Measurements from ENCODE around the gene LMCD1. TPM values are rescaled to one million over a fixed set of nuclear protein-coding genes. Genes with fewer than 3 reads are reported as not detected.

Gene LMCD1
- total and polyA plus RNA-seq, 2 donors (not counting 1 experiment from before 2014, with no cell fraction given): 1.4 to 4.9 TPM

DNA sequence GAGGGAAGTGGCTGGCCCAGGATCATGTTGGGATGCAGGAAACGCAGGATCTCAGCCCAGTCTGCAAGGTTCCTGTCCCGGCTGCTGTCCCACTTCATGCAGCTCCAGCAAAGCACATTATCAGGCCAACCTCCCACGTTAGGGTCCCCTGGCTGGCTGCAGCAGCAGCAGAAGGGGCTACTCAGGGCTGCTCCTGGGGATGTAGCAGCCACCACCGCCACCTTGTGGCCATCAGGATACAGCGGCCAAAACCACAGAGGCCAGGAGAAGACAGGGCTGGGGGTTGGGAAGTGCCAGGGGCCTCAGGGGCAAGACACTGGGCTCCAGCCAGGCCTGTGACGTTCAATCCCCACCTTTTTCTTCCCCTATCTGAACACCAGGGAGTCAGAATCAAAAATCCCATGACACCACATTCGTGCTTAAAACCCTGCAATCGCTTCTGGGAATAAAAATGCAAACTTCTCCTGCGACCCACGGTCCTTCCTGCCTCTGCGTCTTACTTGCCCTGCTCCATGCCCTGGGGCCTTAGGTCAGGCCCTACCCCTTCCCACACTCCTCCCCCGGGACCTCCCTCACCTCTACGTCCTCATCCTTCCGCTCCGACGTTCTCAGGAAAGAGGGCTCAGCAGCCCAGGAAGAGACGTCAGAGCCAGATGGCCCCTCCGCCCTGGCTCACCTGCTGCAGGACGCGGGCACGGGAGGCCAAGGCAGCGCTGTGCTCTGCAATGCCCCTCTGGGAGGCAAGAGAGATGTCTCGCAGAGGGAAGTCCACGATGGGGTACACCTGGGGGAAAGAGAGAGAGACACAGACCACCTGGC is 121.5 kb downstream of the LMCD1 start:
- peak; percentile 75 for ATAC-seq (ENCODE audit: low read depth)
- Histone ChIP-seq H2AFZ (ENCODE audit: insufficient read depth, low read depth, low read length, poor library complexity, severe bottlenecking) (peak overlapping the region; percentile 36), H3K4me1 (ENCODE audit: control insufficient read depth in 2 of 2, insufficient read depth in 2 of 2, low read length in 2 of 2) (peaks cover 0 to 4% of the 10 kb centered on the region in 2 donors), H3K27ac (ENCODE audit: low read length in 2 of 2) (no peak overlapping the region), H3K4me2 (replicated peaks; ENCODE audit: low read depth, low read length, poor library complexity, severe bottlenecking) (peak overlapping the region; percentile 12), H3K9ac (ENCODE audit: low read length) (no peak overlapping the region), H3K36me3 (replicated peaks in 1 of 2; ENCODE audit: control extremely low read depth in 1 of 2, control insufficient read depth in 1 of 2, extremely low read depth in 1 of 2, insufficient read depth in 2 of 2, low read length in 1 of 2) (no peaks in the 10 kb centered on the region), H3K79me2 (ENCODE audit: control insufficient read depth, insufficient read depth, low read length) (no peaks in the 10 kb centered on the region), H3K4me3 (ENCODE audit: control extremely low read depth in 1 of 5, extremely low read depth in 1 of 5, insufficient read depth in 1 of 5, low read depth in 2 of 5, low read length in 4 of 5) (no peak overlapping the region), H3K27me3 (replicated peaks in 1 of 4; ENCODE audit: control extremely low read depth in 1 of 4, control insufficient read depth in 3 of 4, insufficient read depth in 4 of 4, low read length in 3 of 4) (peaks cover 0 to 7% (median 0%) of the 10 kb centered on the region in 4 experiments), H3K9me3 (ENCODE audit: control extremely low read depth in 1 of 3, control insufficient read depth in 2 of 3, insufficient read depth in 1 of 3, low read length in 2 of 3) (peaks cover 0 to 11% (median 0%) of the 10 kb centered on the region in 3 donors), H4K20me1 (ENCODE audit: control insufficient read depth, insufficient read depth, low read length, poor library complexity, severe bottlenecking) (no peaks in the 10 kb centered on the region)
- Mint-ChIP-seq H3K4me1 (peaks cover 10% of the 10 kb centered on the region), H3K9me3 (ENCODE audit: insufficient read depth) (no peaks in the 10 kb centered on the region), H3K27me3 (no peaks in the 10 kb centered on the region), H3K4me3 (peak overlapping the region; percentile 37), H3K27ac (no peak overlapping the region)
- DNase-seq: peak; percentile 45
- POLR2A ChIA-PET: no interaction called here
- intact Hi-C loops (cut with micrococcal nuclease): no loop called here
- CTCF ChIA-PET: interaction anchor here (1.0 to 4.9 kb wide), 4 partner anchors 12 to 206 kb away, joined by 3 to 33 read pairs (median 4); no protein-coding TSS in a partner anchor
- WGBS (ENCODE audit: insufficient coverage): 35% methylated on average over 24 of the region's 24 CpGs
- no peak for TF ChIP-seq EZH2 (IDR thresholded peaks at IDR 0.05; ENCODE audit: borderline replicate concordance, insufficient read depth, low read depth, low read length, poor library complexity, severe bottlenecking)
- TF ChIP-seq, protein P1, sequence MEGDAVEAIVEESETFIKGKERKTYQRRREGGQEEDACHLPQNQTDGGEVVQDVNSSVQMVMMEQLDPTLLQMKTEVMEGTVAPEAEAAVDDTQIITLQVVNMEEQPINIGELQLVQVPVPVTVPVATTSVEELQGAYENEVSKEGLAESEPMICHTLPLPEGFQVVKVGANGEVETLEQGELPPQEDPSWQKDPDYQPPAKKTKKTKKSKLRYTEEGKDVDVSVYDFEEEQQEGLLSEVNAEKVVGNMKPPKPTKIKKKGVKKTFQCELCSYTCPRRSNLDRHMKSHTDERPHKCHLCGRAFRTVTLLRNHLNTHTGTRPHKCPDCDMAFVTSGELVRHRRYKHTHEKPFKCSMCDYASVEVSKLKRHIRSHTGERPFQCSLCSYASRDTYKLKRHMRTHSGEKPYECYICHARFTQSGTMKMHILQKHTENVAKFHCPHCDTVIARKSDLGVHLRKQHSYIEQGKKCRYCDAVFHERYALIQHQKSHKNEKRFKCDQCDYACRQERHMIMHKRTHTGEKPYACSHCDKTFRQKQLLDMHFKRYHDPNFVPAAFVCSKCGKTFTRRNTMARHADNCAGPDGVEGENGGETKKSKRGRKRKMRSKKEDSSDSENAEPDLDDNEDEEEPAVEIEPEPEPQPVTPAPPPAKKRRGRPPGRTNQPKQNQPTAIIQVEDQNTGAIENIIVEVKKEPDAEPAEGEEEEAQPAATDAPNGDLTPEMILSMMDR (IDR thresholded peaks at IDR 0.05): peak; percentile 78

DNA sequence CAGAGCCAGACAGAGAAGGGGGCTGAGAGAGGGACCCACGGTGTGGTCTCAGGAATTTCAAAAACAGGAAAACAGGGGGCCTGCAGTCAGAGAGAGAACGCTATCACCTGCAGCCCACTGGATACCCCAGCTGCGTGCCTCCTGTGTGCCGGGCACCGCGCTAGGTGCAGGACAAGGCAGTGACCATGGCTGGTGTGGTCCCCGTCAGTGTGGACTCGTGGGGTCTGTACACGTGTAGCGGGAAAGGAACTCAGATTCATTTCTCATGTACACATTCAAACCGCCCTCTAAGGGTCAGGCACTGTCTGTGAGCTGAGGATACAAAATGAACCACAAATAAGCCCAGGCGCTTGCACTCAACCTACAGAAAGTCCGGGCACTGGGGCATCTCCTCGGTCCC is 122.1 kb downstream of the LMCD1 start:
- DNase-seq (no peak), ATAC-seq (ENCODE audit: low read depth) (no peak)
- Histone ChIP-seq H3K27me3 (replicated peaks in 1 of 4; ENCODE audit: control extremely low read depth in 1 of 4, control insufficient read depth in 3 of 4, insufficient read depth in 4 of 4, low read length in 3 of 4) (peaks cover 0 to 7% (median 0%) of the 10 kb centered on the region in 4 experiments), H3K79me2 (ENCODE audit: control insufficient read depth, insufficient read depth, low read length) (no peaks in the 10 kb centered on the region), H3K9ac (ENCODE audit: low read length) (no peak overlapping the region), H3K36me3 (replicated peaks in 1 of 2; ENCODE audit: control extremely low read depth in 1 of 2, control insufficient read depth in 1 of 2, extremely low read depth in 1 of 2, insufficient read depth in 2 of 2, low read length in 1 of 2) (no peaks in the 10 kb centered on the region), H4K20me1 (ENCODE audit: control insufficient read depth, insufficient read depth, low read length, poor library complexity, severe bottlenecking) (no peaks in the 10 kb centered on the region), H3K4me1 (ENCODE audit: control insufficient read depth in 2 of 2, insufficient read depth in 2 of 2, low read length in 2 of 2) (peaks cover 0 to 4% of the 10 kb centered on the region in 2 donors), H3K9me3 (ENCODE audit: control extremely low read depth in 1 of 3, control insufficient read depth in 2 of 3, insufficient read depth in 1 of 3, low read length in 2 of 3) (peaks cover 0 to 5% (median 0%) of the 10 kb centered on the region in 3 donors), H3K4me2 (replicated peaks; ENCODE audit: low read depth, low read length, poor library complexity, severe bottlenecking) (no peak overlapping the region), H3K4me3 (ENCODE audit: control extremely low read depth in 1 of 5, extremely low read depth in 1 of 5, insufficient read depth in 1 of 5, low read depth in 2 of 5, low read length in 4 of 5) (no peak overlapping the region), H2AFZ (ENCODE audit: insufficient read depth, low read depth, low read length, poor library complexity, severe bottlenecking) (peak overlapping the region; percentile 36), H3K27ac (ENCODE audit: low read length in 2 of 2) (no peak overlapping the region)
- ChIA-PET POLR2A (no interaction called here), CTCF (no interaction called here)
- WGBS (ENCODE audit: insufficient coverage): 78% methylated on average over 14 of the region's 14 CpGs
- intact Hi-C loops (cut with micrococcal nuclease): no loop called here
- H3K4me1 Mint-ChIP-seq: peaks cover 10% of the 10 kb centered on the region
- no peak for TF ChIP-seq EZH2 (IDR thresholded peaks at IDR 0.05; ENCODE audit: borderline replicate concordance, insufficient read depth, low read depth, low read length, poor library complexity, severe bottlenecking)
- TF ChIP-seq, protein P1 (IDR thresholded peaks at IDR 0.05): no peak
- H3K27ac Mint-ChIP-seq: no peak overlapping the region
- H3K9me3 Mint-ChIP-seq (ENCODE audit: insufficient read depth): no peaks in the 10 kb centered on the region
- H3K4me3 Mint-ChIP-seq: no peak overlapping the region
- no peaks in the 10 kb centered on the region for H3K27me3 Mint-ChIP-seq
